Suppressor macrophage (primary cell): ENCODE measurements around the gene PGAP6.
"Not testable (repeated sequence)": the region's sequence is repeated elsewhere in the genome, so short reads cannot be mapped to it uniquely, and the experiment has no call there.

Experiments used
- DNase-seq, 4 experiments: peaks; one replicate each; pipeline ENCODE4 v3.0.0-alpha.2; 2020 to 2022

Gene PGAP6

GRCh38 chr16:401468-402348 lies 19.9 kb upstream of the PGAP6 start, which contains the start of gene DECR2:
DECR2 (plus strand) TSS chr16:401885; CDS start chr16:401964, 79 bp downstream.
- peak; percentile 92 to 99 (median 96) for DNase-seq

GRCh38 chr16:400061-400591 lies 18.3 kb upstream of the PGAP6 start:
- no peak for DNase-seq

GRCh38 chr16:399340-400019 lies 17.7 kb upstream of the PGAP6 start:
- DNase-seq: no peak

- no peak for DNase-seq
Measured at GRCh38 chr16:398561-399339, 17.0 kb upstream of the PGAP6 start.

- peak; percentile 63 to 82 (median 68) for DNase-seq
Measured at GRCh38 chr16:397736-398332, 16.1 kb upstream of the PGAP6 start.

GRCh38 chr16:397135-397661 lies 15.4 kb upstream of the PGAP6 start, which contains the start of gene NME4:
NME4 (plus strand) TSS chr16:397199; CDS start chr16:397223, 24 bp downstream.
- DNase-seq: peak; percentile 47 to 79 (median 60)

- DNase-seq: peak; percentile 60 to 75 (median 70)
Measured at GRCh38 chr16:396605-397004, 14.8 kb upstream of the PGAP6 start.

- no peak for DNase-seq
Measured at GRCh38 chr16:396199-396598, 14.4 kb upstream of the PGAP6 start.

- peak; percentile 57 to 83 (median 67) for DNase-seq
Measured at GRCh38 chr16:392450-393030, 10.8 kb upstream of the PGAP6 start.

GRCh38 chr16:391885-392335 lies 10.1 kb upstream of the PGAP6 start:
- peak; percentile 48 to 70 (median 68) for DNase-seq

- no peak for DNase-seq
Measured at GRCh38 chr16:389352-389751, 7.6 kb upstream of the PGAP6 start.

- DNase-seq: not testable (repeated sequence)
Measured at GRCh38 chr16:387761-388666, 6.2 kb upstream of the PGAP6 start.

- peak in 1 of 4 experiments; percentile 37 for DNase-seq
Measured at GRCh38 chr16:386641-387156, 4.9 kb upstream of the PGAP6 start.

GRCh38 chr16:383326-384051 lies 1.7 kb upstream of the PGAP6 start:
- peak in 3 of 4 experiments; percentile 32 to 52 (median 33) for DNase-seq

GRCh38 chr16:381012-381788 lies 578 bp downstream of the PGAP6 start:
- peak; percentile 22 to 48 (median 38) for DNase-seq

- DNase-seq: peak in 2 of 4 experiments; percentile 42 to 44
Measured at GRCh38 chr16:380762-381011, 1.1 kb downstream of the PGAP6 start.

GRCh38 chr16:379961-380761 lies 1.6 kb downstream of the PGAP6 start:
- DNase-seq: no peak
